Heart left ventricle (tissue), 13 donors: ENCODE data around the gene C12orf42.

ENCODE experiments used
- POLR2A ChIP-seq, 2 donors: fragments of 450-650 bp; IDR thresholded peaks; one replicate each; pipeline ENCODE4 v1.6.1; 2017; ENCODE audit warnings: antibody characterized with exemption in 2 of 2, mild to moderate bottlenecking in 2 of 2, moderate library complexity in 2 of 2
- TF ChIP-seq, protein P1 (sequence below), 12 donors: fragments of 200-600 bp; sonication (generic) in 4 of 12; IDR thresholded peaks; one replicate each; pipeline versions ENCODE4 v1.5.0 to v1.8.0; 2018 to 2022; ENCODE audit warnings: antibody characterized with exemption in 12 of 12, mild to moderate bottlenecking in 5 of 12
- donor health status: ischemic (EF 13 %, LVEDD 7.1; RV severe dilation, severe dysfunction).
- donor health status: DM: no; HTN: yes; CAD: no.
- donor health status: DM: no; HTN: no; CAD: no.
- donor health status: ischemic (EF 25% LVEDD 6.9; RV normal size, moderate dysfunction).
- donor health status: ischemic (EF 25% LVEDD 5.7; RV mildly dilated, moderate dysfunction).
- donor health status: ischemic (EF 35%, LVEDD 5.7; RV mildly dilated, moderate dysfunction).
- donor health status: nonischemic (EF 11% LVEDD 7.7; RV severe dilation, severe dysfunction).
- donor health status: DM: yes; HTN: yes; CAD: no.
- donor health status: PGD.
- donor health status: ischemic (EF 29% LVEDD 5.4; RV normal size, mild dysfunction).
- donor health status: nonischemic (EF 23%, LVEDD 6.1; RV moderate dilation, normal function).

DNA sequence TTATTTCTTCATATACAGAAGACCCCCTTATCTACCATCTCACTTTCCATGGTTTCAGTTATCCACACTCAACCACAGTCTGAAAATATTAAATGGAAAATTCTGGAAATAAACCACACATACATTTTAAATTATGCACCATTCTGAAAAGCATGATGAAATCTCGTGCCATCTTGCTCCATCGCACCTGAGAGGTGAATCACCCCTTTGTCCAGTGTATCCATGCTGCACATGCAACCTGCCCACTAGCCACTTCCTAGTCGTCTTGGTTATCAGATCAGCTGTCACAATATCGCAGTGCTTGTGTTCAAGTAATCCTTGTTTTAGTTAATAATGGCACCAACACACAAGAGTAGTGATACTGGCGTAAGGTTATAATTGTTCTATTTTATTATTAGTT lies 145.7 kb downstream of the C12orf42 start:
- TF ChIP-seq, protein P1, sequence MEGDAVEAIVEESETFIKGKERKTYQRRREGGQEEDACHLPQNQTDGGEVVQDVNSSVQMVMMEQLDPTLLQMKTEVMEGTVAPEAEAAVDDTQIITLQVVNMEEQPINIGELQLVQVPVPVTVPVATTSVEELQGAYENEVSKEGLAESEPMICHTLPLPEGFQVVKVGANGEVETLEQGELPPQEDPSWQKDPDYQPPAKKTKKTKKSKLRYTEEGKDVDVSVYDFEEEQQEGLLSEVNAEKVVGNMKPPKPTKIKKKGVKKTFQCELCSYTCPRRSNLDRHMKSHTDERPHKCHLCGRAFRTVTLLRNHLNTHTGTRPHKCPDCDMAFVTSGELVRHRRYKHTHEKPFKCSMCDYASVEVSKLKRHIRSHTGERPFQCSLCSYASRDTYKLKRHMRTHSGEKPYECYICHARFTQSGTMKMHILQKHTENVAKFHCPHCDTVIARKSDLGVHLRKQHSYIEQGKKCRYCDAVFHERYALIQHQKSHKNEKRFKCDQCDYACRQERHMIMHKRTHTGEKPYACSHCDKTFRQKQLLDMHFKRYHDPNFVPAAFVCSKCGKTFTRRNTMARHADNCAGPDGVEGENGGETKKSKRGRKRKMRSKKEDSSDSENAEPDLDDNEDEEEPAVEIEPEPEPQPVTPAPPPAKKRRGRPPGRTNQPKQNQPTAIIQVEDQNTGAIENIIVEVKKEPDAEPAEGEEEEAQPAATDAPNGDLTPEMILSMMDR (IDR thresholded peaks at IDR 0.05), result no peak
- no peak for TF ChIP-seq POLR2A (IDR thresholded peaks at IDR 0.05)
